WTC11 (cell line): ENCODE results near the gene ATP10D.

Experiments used
- CREM ChIP-seq: sonication (generic); formaldehyde crosslinking; IDR thresholded peaks from 2 replicates; pipeline ENCODE4 v1.8.1; 2022; ENCODE audit warnings: mild to moderate bottlenecking, missing genetic modification reagents, moderate library complexity
- GRHL2 ChIP-seq: fragments of 250-450 bp; sonication (Bioruptor Pico); IDR thresholded peaks from 2 replicates; pipeline ENCODE4 v1.8.0; 2022; ENCODE audit warnings: mild to moderate bottlenecking, moderate library complexity; ENCODE audit not compliant: insufficient replicate concordance, severe bottlenecking
- JUN ChIP-seq: sonication (generic); formaldehyde crosslinking; IDR thresholded peaks from 2 replicates; pipeline ENCODE4 v1.8.0; 2023; ENCODE audit warnings: mild to moderate bottlenecking, missing genetic modification reagents
- NFE2L1 ChIP-seq: sonication (generic); formaldehyde crosslinking; IDR thresholded peaks from 2 replicates; pipeline ENCODE4 v1.8.1; 2023; ENCODE audit warnings: missing genetic modification reagents
- TCF7 ChIP-seq: sonication (generic); formaldehyde crosslinking; IDR thresholded peaks from 2 replicates; pipeline ENCODE4 v1.8.0; 2022; ENCODE audit warnings: mild to moderate bottlenecking, low read depth, missing genetic modification reagents, moderate library complexity
- TEAD1 ChIP-seq: sonication (generic); formaldehyde crosslinking; IDR thresholded peaks from 2 replicates; pipeline ENCODE4 v1.8.0; 2022; ENCODE audit warnings: mild to moderate bottlenecking, missing genetic modification reagents
- ZNF232 ChIP-seq: sonication (generic); formaldehyde crosslinking; IDR thresholded peaks from 2 replicates; pipeline ENCODE4 v1.8.0; 2022; ENCODE audit warnings: mild to moderate bottlenecking, missing genetic modification reagents
- TF ChIP-seq, protein P1 (sequence below): fragments of 200-600 bp; IDR thresholded peaks from 2 replicates; pipeline ENCODE4 v1.8.0; 2022; ENCODE audit warnings: antibody characterized with exemption
- TF ChIP-seq, protein P2 (sequence below): sonication (generic); formaldehyde crosslinking; IDR thresholded peaks from 2 replicates; pipeline ENCODE4 v1.8.1; 2022; ENCODE audit warnings: missing genetic modification reagents, borderline replicate concordance
- TF ChIP-seq, protein P3 (sequence below): sonication (generic); formaldehyde crosslinking; IDR thresholded peaks from 2 replicates; pipeline ENCODE4 v1.8.0; 2022; ENCODE audit warnings: mild to moderate bottlenecking, missing genetic modification reagents

DNA sequence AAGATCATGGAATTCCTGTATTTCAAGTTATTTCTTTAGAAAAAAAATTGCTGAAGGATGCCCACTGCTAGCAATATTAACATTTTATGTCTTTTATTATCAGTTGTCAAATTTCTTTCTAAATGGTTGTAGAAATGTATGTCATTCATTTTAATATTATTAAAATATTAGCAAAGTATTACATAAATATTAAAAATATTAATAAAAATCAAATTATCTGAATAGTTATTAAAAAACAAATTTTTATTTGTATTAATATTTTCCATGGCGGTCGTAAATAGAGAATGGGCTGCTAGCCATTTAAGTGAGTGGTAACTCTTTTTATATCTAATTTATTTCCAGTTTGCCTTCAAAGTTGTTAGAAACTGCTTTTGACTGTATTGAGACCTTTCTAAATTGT, 72.2 kb downstream of the ATP10D start:
- TF ChIP-seq ZNF232 (CRISPR knock-in tag) (no peak), CREM (CRISPR knock-in tag) (no peak), JUN (CRISPR knock-in tag) (no peak), GRHL2 (CRISPR knock-in tag) (no peak), TCF7 (CRISPR knock-in tag) (no peak), TEAD1 (no peak), NFE2L1 (CRISPR knock-in tag) (no peak)
- TF ChIP-seq, protein P1, sequence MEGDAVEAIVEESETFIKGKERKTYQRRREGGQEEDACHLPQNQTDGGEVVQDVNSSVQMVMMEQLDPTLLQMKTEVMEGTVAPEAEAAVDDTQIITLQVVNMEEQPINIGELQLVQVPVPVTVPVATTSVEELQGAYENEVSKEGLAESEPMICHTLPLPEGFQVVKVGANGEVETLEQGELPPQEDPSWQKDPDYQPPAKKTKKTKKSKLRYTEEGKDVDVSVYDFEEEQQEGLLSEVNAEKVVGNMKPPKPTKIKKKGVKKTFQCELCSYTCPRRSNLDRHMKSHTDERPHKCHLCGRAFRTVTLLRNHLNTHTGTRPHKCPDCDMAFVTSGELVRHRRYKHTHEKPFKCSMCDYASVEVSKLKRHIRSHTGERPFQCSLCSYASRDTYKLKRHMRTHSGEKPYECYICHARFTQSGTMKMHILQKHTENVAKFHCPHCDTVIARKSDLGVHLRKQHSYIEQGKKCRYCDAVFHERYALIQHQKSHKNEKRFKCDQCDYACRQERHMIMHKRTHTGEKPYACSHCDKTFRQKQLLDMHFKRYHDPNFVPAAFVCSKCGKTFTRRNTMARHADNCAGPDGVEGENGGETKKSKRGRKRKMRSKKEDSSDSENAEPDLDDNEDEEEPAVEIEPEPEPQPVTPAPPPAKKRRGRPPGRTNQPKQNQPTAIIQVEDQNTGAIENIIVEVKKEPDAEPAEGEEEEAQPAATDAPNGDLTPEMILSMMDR = no peak
- TF ChIP-seq, protein P2, sequence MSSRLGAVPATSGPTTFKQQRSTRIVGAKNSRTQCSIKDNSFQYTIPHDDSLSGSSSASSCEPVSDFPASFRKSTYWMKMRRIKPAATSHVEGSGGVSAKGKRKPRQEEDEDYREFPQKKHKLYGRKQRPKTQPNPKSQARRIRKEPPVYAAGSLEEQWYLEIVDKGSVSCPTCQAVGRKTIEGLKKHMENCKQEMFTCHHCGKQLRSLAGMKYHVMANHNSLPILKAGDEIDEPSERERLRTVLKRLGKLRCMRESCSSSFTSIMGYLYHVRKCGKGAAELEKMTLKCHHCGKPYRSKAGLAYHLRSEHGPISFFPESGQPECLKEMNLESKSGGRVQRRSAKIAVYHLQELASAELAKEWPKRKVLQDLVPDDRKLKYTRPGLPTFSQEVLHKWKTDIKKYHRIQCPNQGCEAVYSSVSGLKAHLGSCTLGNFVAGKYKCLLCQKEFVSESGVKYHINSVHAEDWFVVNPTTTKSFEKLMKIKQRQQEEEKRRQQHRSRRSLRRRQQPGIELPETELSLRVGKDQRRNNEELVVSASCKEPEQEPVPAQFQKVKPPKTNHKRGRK (CRISPR knock-in tag) = no peak
- TF ChIP-seq, protein P3, sequence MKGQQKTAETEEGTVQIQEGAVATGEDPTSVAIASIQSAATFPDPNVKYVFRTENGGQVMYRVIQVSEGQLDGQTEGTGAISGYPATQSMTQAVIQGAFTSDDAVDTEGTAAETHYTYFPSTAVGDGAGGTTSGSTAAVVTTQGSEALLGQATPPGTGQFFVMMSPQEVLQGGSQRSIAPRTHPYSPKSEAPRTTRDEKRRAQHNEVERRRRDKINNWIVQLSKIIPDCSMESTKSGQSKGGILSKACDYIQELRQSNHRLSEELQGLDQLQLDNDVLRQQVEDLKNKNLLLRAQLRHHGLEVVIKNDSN (CRISPR knock-in tag) = no peak
